Dendritic cell treated with granulocyte-macrophage colony-stimulating factor and Interleukin-4, amounts not matched to agents 40 ng/mL and 50 ng/mL, for 4 days (primary cell): ENCODE measurements around the gene ACTR1B.
A peak's percentile ranks its signal among the peaks of the same experiment; 100 is the strongest.
"Not testable (repeated sequence)": the region's sequence is repeated elsewhere in the genome, so short reads cannot be mapped to it uniquely, and the experiment has no call there.

ENCODE experiments used
- H3K27ac Mint-ChIP-seq: one replicate; pipeline ENCODE4 v1.8.0; 2022; ENCODE audit warnings: mild to moderate bottlenecking, mixed read lengths
- H3K27me3 Mint-ChIP-seq: one replicate; pipeline ENCODE4 v1.8.0; 2022; ENCODE audit warnings: mild to moderate bottlenecking, mixed read lengths
- H3K36me3 Mint-ChIP-seq: one replicate; pipeline ENCODE4 v1.8.0; 2022; ENCODE audit warnings: low read depth, mixed read lengths
- H3K4me1 Mint-ChIP-seq: one replicate; pipeline ENCODE4 v1.8.0; 2022; ENCODE audit warnings: low read depth, mixed read lengths
- H3K4me3 Mint-ChIP-seq: one replicate; pipeline ENCODE4 v1.8.0; 2022; ENCODE audit warnings: mild to moderate bottlenecking, moderate library complexity, mixed read lengths
- H3K9me3 Mint-ChIP-seq: one replicate; pipeline ENCODE4 v1.8.0; 2022; ENCODE audit warnings: mixed read lengths
- intact Hi-C: fragments of 100-400 bp; cut with micrococcal nuclease; formaldehyde crosslinking; loops from one replicate; pipeline ENCODE4 v1.15.0; 2022

ACTR1B gene

GRCh38 chr2:97673915-97674283, 10.1 kb upstream of the ACTR1B start:
- Mint-ChIP-seq H3K27ac (no peak overlapping the region), H3K4me3 (no peak overlapping the region), H3K27me3 (no peaks in the 10 kb centered on the region), H3K36me3 (no peaks in the 10 kb centered on the region), H3K9me3 (no peaks in the 10 kb centered on the region), H3K4me1 (peaks cover 16% of the 10 kb centered on the region)
- intact Hi-C loops: no loop called here

GRCh38 chr2:97673182-97673914, 9.5 kb upstream of the ACTR1B start:
- Mint-ChIP-seq H3K4me1 (peaks cover 16% of the 10 kb centered on the region), H3K36me3 (no peaks in the 10 kb centered on the region), H3K9me3 (no peaks in the 10 kb centered on the region), H3K27me3 (no peaks in the 10 kb centered on the region), H3K27ac (peak overlapping the region; percentile 53), H3K4me3 (no peak overlapping the region)
- intact Hi-C loops: no loop called here

- Mint-ChIP-seq H3K4me1 (peaks cover 16% of the 10 kb centered on the region), H3K27ac (peak overlapping the region; percentile 53)
- H3K9me3 Mint-ChIP-seq, intact Hi-C loops, H3K36me3 Mint-ChIP-seq, H3K27me3 Mint-ChIP-seq, H3K4me3 Mint-ChIP-seq: not testable (repeated sequence)
Observed at GRCh38 chr2:97672606-97673140, 8.8 kb upstream of the ACTR1B start.

- no peaks in the 10 kb centered on the region for H3K9me3 Mint-ChIP-seq
- intact Hi-C loops: no loop called here
- no peak overlapping the region for H3K4me3 Mint-ChIP-seq
- peaks cover 16% of the 10 kb centered on the region for H3K4me1 Mint-ChIP-seq
- no peaks in the 10 kb centered on the region for H3K27me3 Mint-ChIP-seq
- no peak overlapping the region for H3K27ac Mint-ChIP-seq
- no peaks in the 10 kb centered on the region for H3K36me3 Mint-ChIP-seq
Observed at GRCh38 chr2:97671526-97671925, 7.7 kb upstream of the ACTR1B start.

GRCh38 chr2:97670471-97670870, 6.6 kb upstream of the ACTR1B start:
- no peaks in the 10 kb centered on the region for H3K36me3 Mint-ChIP-seq
- H3K27ac Mint-ChIP-seq: no peak overlapping the region
- H3K27me3 Mint-ChIP-seq: no peaks in the 10 kb centered on the region
- no peaks in the 10 kb centered on the region for H3K9me3 Mint-ChIP-seq
- intact Hi-C loops: no loop called here
- H3K4me1 Mint-ChIP-seq: peaks cover 16% of the 10 kb centered on the region
- H3K4me3 Mint-ChIP-seq: no peak overlapping the region

- H3K27me3 Mint-ChIP-seq: no peaks in the 10 kb centered on the region
- intact Hi-C loops: no loop called here
- H3K36me3 Mint-ChIP-seq: no peaks in the 10 kb centered on the region
- H3K4me1 Mint-ChIP-seq: peaks cover 16% of the 10 kb centered on the region
- H3K27ac Mint-ChIP-seq: no peak within 1 kb of the TSS
- no peaks in the 10 kb centered on the region for H3K9me3 Mint-ChIP-seq
- no peak within 1 kb of the TSS for H3K4me3 Mint-ChIP-seq
Observed at GRCh38 chr2:97669448-97669847, 5.6 kb upstream of the ACTR1B start, which contains the start of gene C2orf92. Gene C2orf92, plus strand, starts transcription at chr2:97669713. Its CDS starts 76 bp downstream, at chr2:97669789.

- Mint-ChIP-seq H3K27me3 (no peaks in the 10 kb centered on the region), H3K9me3 (no peaks in the 10 kb centered on the region), H3K4me3 (peak overlapping the region; percentile 82), H3K27ac (peak overlapping the region; percentile 95), H3K4me1 (peaks cover 37% of the 10 kb centered on the region), H3K36me3 (peaks cover 24% of the 10 kb centered on the region)
- intact Hi-C loops: loop anchor here (1.0 to 5.0 kb wide), 3 partner anchors 19 to 943 kb away; partner anchors contain the start of genes COA5 and UNC50
Observed at GRCh38 chr2:97664636-97664970, 759 bp upstream of the ACTR1B start.

- H3K9me3 Mint-ChIP-seq: no peaks in the 10 kb centered on the region
- H3K4me3 Mint-ChIP-seq: peak overlapping the region; percentile 88
- intact Hi-C loops: loop anchor here (5.0 kb wide), 1 partner anchor 944 kb away; the partner anchor contains the start of genes COA5 and UNC50
- H3K4me1 Mint-ChIP-seq: peaks cover 39% of the 10 kb centered on the region
- H3K27ac Mint-ChIP-seq: peak overlapping the region; percentile 95
- no peaks in the 10 kb centered on the region for H3K27me3 Mint-ChIP-seq
- peaks cover 34% of the 10 kb centered on the region for H3K36me3 Mint-ChIP-seq
Observed at GRCh38 chr2:97663626-97663961, 250 bp downstream of the ACTR1B start.

- Mint-ChIP-seq H3K27me3 (no peaks in the 10 kb centered on the region), H3K4me3 (peak overlapping the region; percentile 88), H3K27ac (peak overlapping the region; percentile 95), H3K36me3 (peaks cover 40% of the 10 kb centered on the region), H3K4me1 (peaks cover 44% of the 10 kb centered on the region), H3K9me3 (no peaks in the 10 kb centered on the region)
- intact Hi-C loops: loop anchor here (5.0 kb wide), 1 partner anchor 944 kb away; the partner anchor contains the start of genes COA5 and UNC50
Observed at GRCh38 chr2:97662895-97663625, 784 bp downstream of the ACTR1B start.

- Mint-ChIP-seq H3K4me1 (peaks cover 50% of the 10 kb centered on the region), H3K36me3 (peaks cover 46% of the 10 kb centered on the region), H3K27ac (peak overlapping the region; percentile 95), H3K9me3 (no peaks in the 10 kb centered on the region), H3K4me3 (peak overlapping the region; percentile 88), H3K27me3 (no peaks in the 10 kb centered on the region)
- intact Hi-C loops: loop anchor here (5.0 kb wide), 1 partner anchor 945 kb away; the partner anchor contains the start of genes COA5 and UNC50
Observed at GRCh38 chr2:97662386-97662894, 1.4 kb downstream of the ACTR1B start.

GRCh38 chr2:97661927-97662326, 1.9 kb downstream of the ACTR1B start:
- no peaks in the 10 kb centered on the region for H3K27me3 Mint-ChIP-seq
- peak overlapping the region; percentile 70 for H3K27ac Mint-ChIP-seq
- peaks cover 51% of the 10 kb centered on the region for H3K36me3 Mint-ChIP-seq
- peaks cover 55% of the 10 kb centered on the region for H3K4me1 Mint-ChIP-seq
- no peaks in the 10 kb centered on the region for H3K9me3 Mint-ChIP-seq
- H3K4me3 Mint-ChIP-seq: peak overlapping the region; percentile 88
- intact Hi-C loops: loop anchor here (5.0 kb wide), 1 partner anchor 945 kb away; the partner anchor contains the start of genes COA5 and UNC50

GRCh38 chr2:97660775-97661389, 3.0 kb downstream of the ACTR1B start:
- intact Hi-C loops: loop anchor here (5.0 kb wide), 1 partner anchor 946 kb away; the partner anchor contains the start of genes COA5 and UNC50
- Mint-ChIP-seq H3K27ac (peak overlapping the region; percentile 70), H3K9me3 (no peaks in the 10 kb centered on the region), H3K4me1 (peaks cover 56% of the 10 kb centered on the region), H3K36me3 (peaks cover 62% of the 10 kb centered on the region), H3K27me3 (no peaks in the 10 kb centered on the region), H3K4me3 (no peak overlapping the region)

- H3K27ac Mint-ChIP-seq: peak overlapping the region; percentile 70
- H3K9me3 Mint-ChIP-seq: peaks cover 1% of the 10 kb centered on the region
- peaks cover 68% of the 10 kb centered on the region for H3K36me3 Mint-ChIP-seq
- H3K4me1 Mint-ChIP-seq: peaks cover 61% of the 10 kb centered on the region
- H3K4me3 Mint-ChIP-seq: peak overlapping the region; percentile 2
- intact Hi-C loops: loop anchor here (5.0 kb wide), 1 partner anchor 947 kb away; the partner anchor contains the start of genes COA5 and UNC50
- H3K27me3 Mint-ChIP-seq: no peaks in the 10 kb centered on the region
Observed at GRCh38 chr2:97660044-97660774, 3.6 kb downstream of the ACTR1B start.
